ENCODE measurements around the gene KCNQ1. TPM values are rescaled to one million over a fixed set of nuclear protein-coding genes. Genes with fewer than 3 reads are reported as not detected.

The KCNQ1 gene
- total and polyA plus RNA-seq, 2 experiments from 2014 or later: 0.45 to 0.87 TPM

GRCh38 chr11:2542406-2542805 lies 97.6 kb downstream of the KCNQ1 start (continued):
- TF ChIP-seq REST (IDR thresholded peaks at IDR 0.05; ENCODE audit: unreplicated experiment): no peak
- no peak for TF ChIP-seq STAT1 (IDR thresholded peaks at IDR 0.05; ENCODE audit: unreplicated experiment)
- TF ChIP-seq ETS1 (IDR thresholded peaks at IDR 0.05): no peak

- ATAC-seq (peak; percentile 24; the same call in 1 of the 3 replicates), DNase-seq (ENCODE audit: low spot score) (no peak)
- Mint-ChIP-seq H3K27ac (no peak overlapping the region), H3K36me3 (ENCODE audit: low read depth) (no peaks in the 10 kb centered on the region), H3K9me3 (no peaks in the 10 kb centered on the region; the same call in 2 of the 3 replicates), H3K4me1 (no peaks in the 10 kb centered on the region), H3K4me3 (no peak overlapping the region), H3K27me3 (ENCODE audit: insufficient read depth, low read depth, poor library complexity) (peaks cover 55% of the 10 kb centered on the region)
- H3K4me3 ChIP-seq: no peak overlapping the region
- H3K79me2 ChIP-seq (replicated peaks; ENCODE audit: insufficient read depth): no peaks in the 10 kb centered on the region
- no peaks in the 10 kb centered on the region for H3F3A ChIP-seq (replicated peaks; ENCODE audit: low read depth)
- no peaks in the 10 kb centered on the region for H3K9me2 ChIP-seq (ENCODE audit: insufficient read depth)
- H3K36me3 ChIP-seq (ENCODE audit: insufficient read depth): no peaks in the 10 kb centered on the region
- no peaks in the 10 kb centered on the region for H3K4me1 ChIP-seq (ENCODE audit: insufficient read depth)
- no peaks in the 10 kb centered on the region for H4K20me1 ChIP-seq (replicated peaks; ENCODE audit: insufficient read depth)
- H3K27me3 ChIP-seq (ENCODE audit: insufficient read depth): peaks cover 89% of the 10 kb centered on the region
- no peak overlapping the region for H3K27ac ChIP-seq (ENCODE audit: low read depth)
- no peak overlapping the region for H3K4me2 ChIP-seq
- H2AFZ ChIP-seq: no peak overlapping the region
- TF ChIP-seq ZNF462 (CRISPR knock-in tag; IDR thresholded peaks at IDR 0.05): no peak
- TF ChIP-seq EZH2 (IDR thresholded peaks at IDR 0.05; ENCODE audit: low read depth, unreplicated experiment): no peak
- no peak for TF ChIP-seq REST (IDR thresholded peaks at IDR 0.05; ENCODE audit: unreplicated experiment)
- no peak for TF ChIP-seq STAT1 (IDR thresholded peaks at IDR 0.05; ENCODE audit: unreplicated experiment)
- no peak for TF ChIP-seq POLR2AphosphoS5 (IDR thresholded peaks at IDR 0.05; ENCODE audit: low read depth)
- TF ChIP-seq ZNF331 (CRISPR knock-in tag; IDR thresholded peaks at IDR 0.05; ENCODE audit: low read depth): no peak
- no peak for TF ChIP-seq CTCF (conservative IDR thresholded peaks at IDR 0.05; ENCODE audit: low read depth in 2 of 2)
Observed at GRCh38 chr11:2547806-2548205, 103.0 kb downstream of the KCNQ1 start.

All from GM23338 (cell line).